ENCODE results near the gene PLSCR4.

The PLSCR4 gene

GRCh38 chr3:146199762-146200161 lies 51.1 kb downstream of the PLSCR4 start:
- TF ChIP-seq REST (IDR thresholded peaks at IDR 0.05; ENCODE audit: insufficient read depth in 1 of 2, low read depth in 2 of 2, low read length in 2 of 2) (no peak), TAF1 (IDR thresholded peaks at IDR 0.05; ENCODE audit: borderline replicate concordance, insufficient read depth, low read length) (no peak), SIN3A (IDR thresholded peaks at IDR 0.05; ENCODE audit: borderline replicate concordance, insufficient read depth, low read length) (no peak), FOXP2 (optimal IDR thresholded peaks at IDR 0.05; ENCODE audit: borderline replicate concordance, extremely low read depth, extremely low read length, insufficient read depth) (no peak), POLR2AphosphoS5 (IDR thresholded peaks at IDR 0.05; ENCODE audit: low read depth, low read length) (no peak)

GRCh38 chr3:146196789-146197188 lies 54.1 kb downstream of the PLSCR4 start:
- TF ChIP-seq TAF1 (IDR thresholded peaks at IDR 0.05; ENCODE audit: borderline replicate concordance, insufficient read depth, low read length) (no peak), FOXP2 (optimal IDR thresholded peaks at IDR 0.05; ENCODE audit: borderline replicate concordance, extremely low read depth, extremely low read length, insufficient read depth) (no peak), SIN3A (IDR thresholded peaks at IDR 0.05; ENCODE audit: borderline replicate concordance, insufficient read depth, low read length) (no peak), POLR2AphosphoS5 (IDR thresholded peaks at IDR 0.05; ENCODE audit: low read depth, low read length) (no peak), REST (IDR thresholded peaks at IDR 0.05; ENCODE audit: insufficient read depth in 1 of 2, low read depth in 2 of 2, low read length in 2 of 2) (no peak)

- no peak for TF ChIP-seq REST (IDR thresholded peaks at IDR 0.05; ENCODE audit: insufficient read depth in 1 of 2, low read depth in 2 of 2, low read length in 2 of 2)
- no peak for TF ChIP-seq FOXP2 (optimal IDR thresholded peaks at IDR 0.05; ENCODE audit: borderline replicate concordance, extremely low read depth, extremely low read length, insufficient read depth)
- no peak for TF ChIP-seq POLR2AphosphoS5 (IDR thresholded peaks at IDR 0.05; ENCODE audit: low read depth, low read length)
- TF ChIP-seq SIN3A (IDR thresholded peaks at IDR 0.05; ENCODE audit: borderline replicate concordance, insufficient read depth, low read length): no peak
- no peak for TF ChIP-seq TAF1 (IDR thresholded peaks at IDR 0.05; ENCODE audit: borderline replicate concordance, insufficient read depth, low read length)
These were observed 55.3 kb downstream of the PLSCR4 start for GRCh38 chr3:146195605-146196004.

- no peak for TF ChIP-seq POLR2AphosphoS5 (IDR thresholded peaks at IDR 0.05; ENCODE audit: low read depth, low read length)
- TF ChIP-seq TAF1 (IDR thresholded peaks at IDR 0.05; ENCODE audit: borderline replicate concordance, insufficient read depth, low read length): no peak
- no peak for TF ChIP-seq REST (IDR thresholded peaks at IDR 0.05; ENCODE audit: insufficient read depth in 1 of 2, low read depth in 2 of 2, low read length in 2 of 2)
- no peak for TF ChIP-seq FOXP2 (optimal IDR thresholded peaks at IDR 0.05; ENCODE audit: borderline replicate concordance, extremely low read depth, extremely low read length, insufficient read depth)
- TF ChIP-seq SIN3A (IDR thresholded peaks at IDR 0.05; ENCODE audit: borderline replicate concordance, insufficient read depth, low read length): no peak
These were observed 55.9 kb downstream of the PLSCR4 start for GRCh38 chr3:146195030-146195429.

- TF ChIP-seq SIN3A (IDR thresholded peaks at IDR 0.05; ENCODE audit: borderline replicate concordance, insufficient read depth, low read length): no peak
- no peak for TF ChIP-seq POLR2AphosphoS5 (IDR thresholded peaks at IDR 0.05; ENCODE audit: low read depth, low read length)
- TF ChIP-seq FOXP2 (optimal IDR thresholded peaks at IDR 0.05; ENCODE audit: borderline replicate concordance, extremely low read depth, extremely low read length, insufficient read depth): no peak
- no peak for TF ChIP-seq TAF1 (IDR thresholded peaks at IDR 0.05; ENCODE audit: borderline replicate concordance, insufficient read depth, low read length)
- TF ChIP-seq REST (IDR thresholded peaks at IDR 0.05; ENCODE audit: insufficient read depth in 1 of 2, low read depth in 2 of 2, low read length in 2 of 2): no peak
These were observed 59.9 kb downstream of the PLSCR4 start for GRCh38 chr3:146191051-146191450.
